GM23338 (cell line): ENCODE data around the gene STRBP. TPM values are rescaled to one million over a fixed set of nuclear protein-coding genes. Genes with fewer than 3 reads are reported as not detected.

Experiments used
- ATAC-seq: fragments of 200-7000 bp; cut with Tn5 transposase; 3 replicates; pipeline ENCODE4 v1.9.1; 2020
- DNase-seq: peaks from one replicate; pipeline ENCODE4 v3.0.0-alpha.2; 2015; ENCODE audit warnings: low spot score
- H2AFZ ChIP-seq: fragments of 200-600 bp; sonication (generic); 2 replicates; pipeline ENCODE4 v1.8.0; 2016; ENCODE audit warnings: antibody characterized with exemption, mild to moderate bottlenecking, moderate library complexity
- H3F3A ChIP-seq: fragments of 200-600 bp; sonication (generic); replicated peaks from 2 replicates; pipeline ENCODE4 v1.8.0; 2017; ENCODE audit warnings: antibody characterized with exemption, mixed run types, low read depth
- H3K27ac ChIP-seq: fragments of 200-600 bp; sonication (generic); 2 replicates; pipeline ENCODE4 v1.6.1; 2016; ENCODE audit warnings: low read depth
- H3K27me3 ChIP-seq: fragments of 200-600 bp; sonication (generic); 2 replicates; pipeline ENCODE4 v1.8.0; 2016; ENCODE audit warnings: mild to moderate bottlenecking, mixed run types, moderate library complexity; ENCODE audit not compliant: insufficient read depth
- H3K36me3 ChIP-seq: fragments of 200-600 bp; sonication (generic); 2 replicates; pipeline ENCODE4 v1.8.0; 2016; ENCODE audit warnings: mild to moderate bottlenecking; ENCODE audit not compliant: insufficient read depth
- H3K4me1 ChIP-seq: fragments of 200-600 bp; sonication (generic); 2 replicates; pipeline ENCODE4 v1.8.0; 2016; ENCODE audit warnings: mild to moderate bottlenecking, moderate library complexity; ENCODE audit not compliant: insufficient read depth
- H3K4me2 ChIP-seq: fragments of 200-600 bp; sonication (generic); 2 replicates; pipeline ENCODE4 v1.7.1; 2017; ENCODE audit warnings: mixed run types
- H3K4me3 ChIP-seq: fragments of 200-600 bp; sonication (generic); 2 replicates; pipeline ENCODE4 v1.6.1; 2016; ENCODE audit warnings: mixed run types
- H3K79me2 ChIP-seq: fragments of 200-600 bp; sonication (generic); replicated peaks from 2 replicates; pipeline ENCODE4 v1.8.0; 2017; ENCODE audit warnings: mild to moderate bottlenecking; ENCODE audit not compliant: insufficient read depth
- H3K9me2 ChIP-seq: fragments of 200-600 bp; sonication (generic); 2 replicates; pipeline ENCODE4 v1.8.0; 2017; ENCODE audit not compliant: insufficient read depth
- H4K20me1 ChIP-seq: fragments of 200-600 bp; sonication (generic); replicated peaks from 2 replicates; pipeline ENCODE4 v1.8.0; 2017; ENCODE audit warnings: mild to moderate bottlenecking; ENCODE audit not compliant: insufficient read depth
- H3K27ac Mint-ChIP-seq: 2 replicates; pipeline ENCODE4 v1.8.0; 2020; ENCODE audit warnings: inconsistent platforms, mild to moderate bottlenecking, moderate library complexity, mixed read lengths
- H3K27me3 Mint-ChIP-seq: 3 replicates; pipeline ENCODE4 v1.8.0; 2022; ENCODE audit warnings: low read depth, mild to moderate bottlenecking, moderate library complexity, mixed read lengths, inconsistent platforms; ENCODE audit not compliant: insufficient read depth, poor library complexity
- H3K36me3 Mint-ChIP-seq: 3 replicates; pipeline ENCODE4 v1.8.0; 2021; ENCODE audit warnings: low read depth, mild to moderate bottlenecking, inconsistent platforms, moderate library complexity, mixed read lengths
- H3K4me1 Mint-ChIP-seq: 3 replicates; pipeline ENCODE4 v1.8.0; 2020; ENCODE audit warnings: mild to moderate bottlenecking, inconsistent platforms, mixed read lengths
- H3K4me3 Mint-ChIP-seq: 3 replicates; pipeline ENCODE4 v1.8.0; 2021; ENCODE audit warnings: moderate library complexity, mild to moderate bottlenecking, inconsistent platforms, mixed read lengths
- H3K9me3 Mint-ChIP-seq: 3 replicates; pipeline ENCODE4 v1.8.0; 2020; ENCODE audit warnings: moderate library complexity, mild to moderate bottlenecking, inconsistent platforms, mixed read lengths
- CREB1 ChIP-seq: fragments of 250-450 bp; sonication (Bioruptor Pico); IDR thresholded peaks from 2 replicates; pipeline ENCODE4 v1.5.0; 2020; ENCODE audit warnings: low read depth, mild to moderate bottlenecking, moderate library complexity
- CTCF ChIP-seq, 2 experiments: fragments of 200-600 bp in 1 of 2; sonication (generic) in 1 of 2; conservative IDR thresholded peaks; 2 replicates each; pipeline versions ENCODE4 v1.5.1 to v1.6.1; 2016 to 2017; ENCODE audit warnings: antibody characterized with exemption in 2 of 2, low read depth in 2 of 2, mild to moderate bottlenecking in 2 of 2, moderate library complexity in 1 of 2
- ETS1 ChIP-seq: IDR thresholded peaks from 2 replicates; pipeline ENCODE4 v1.6.1; 2016; ENCODE audit warnings: antibody characterized with exemption
- EZH2 ChIP-seq: fragments of 200-600 bp; sonication (generic); IDR thresholded peaks from one replicate; pipeline ENCODE4 v1.8.0; 2017; ENCODE audit warnings: antibody characterized with exemption, mild to moderate bottlenecking, low read depth; ENCODE audit not compliant: unreplicated experiment
- JUNB ChIP-seq: IDR thresholded peaks from one replicate; pipeline ENCODE4 v1.6.1; 2016; ENCODE audit warnings: antibody characterized with exemption; ENCODE audit not compliant: unreplicated experiment
- POLR2AphosphoS5 ChIP-seq: IDR thresholded peaks from 2 replicates; pipeline ENCODE4 v1.6.1; 2016; ENCODE audit warnings: antibody characterized with exemption, low read depth
- ZNF114 ChIP-seq: fragments of 250-450 bp; sonication (Bioruptor Pico); IDR thresholded peaks from 2 replicates; pipeline ENCODE4 v1.5.0; 2020; ENCODE audit warnings: mild to moderate bottlenecking, moderate library complexity
- ZNF331 ChIP-seq: fragments of 250-450 bp; sonication (Bioruptor Pico); IDR thresholded peaks from 2 replicates; pipeline ENCODE4 v1.5.0; 2020; ENCODE audit warnings: low read depth, mild to moderate bottlenecking, moderate library complexity
- polyA plus RNA-seq: library from polyadenylated mRNA; unstranded; fragments of >200 nt; fragmentation: Nextera tagmentation; extraction: Ambion mirVana; gene quantifications from 2 replicates; pipeline ENCODE4 v1.2.1, GENCODE V29; 2016
- total RNA-seq: library from RNA; depleted of rRNA; stranded (reverse); fragments of >200 nt; shearing (Covaris generic); gene quantifications from 2 replicates; pipeline ENCODE4 v1.2.3, GENCODE V29; 2014

The STRBP gene
- total and polyA plus RNA-seq, 2 experiments from 2014 or later = 80.5 to 116 TPM

- no peak overlapping the region for H3K27ac Mint-ChIP-seq
- peaks cover 13% of the 10 kb centered on the region; the same call in 2 of the 3 replicates for H3K36me3 Mint-ChIP-seq
- peaks cover 10% of the 10 kb centered on the region; the same call in 1 of the 2 replicates for H3K36me3 ChIP-seq
- H3F3A ChIP-seq = no peaks in the 10 kb centered on the region
- ATAC-seq = no peak
- H3K79me2 ChIP-seq = no peaks in the 10 kb centered on the region
- H3K4me2 ChIP-seq = no peak overlapping the region
- H3K4me3 ChIP-seq = no peak overlapping the region
- H3K9me3 Mint-ChIP-seq = no peaks in the 10 kb centered on the region
- H3K27me3 Mint-ChIP-seq = no peaks in the 10 kb centered on the region
- no peaks in the 10 kb centered on the region for H3K4me1 ChIP-seq
- TF ChIP-seq ETS1 = no peak
- TF ChIP-seq ZNF331 (CRISPR knock-in tag) = no peak
- TF ChIP-seq JUNB = no peak
- no peaks in the 10 kb centered on the region; the same call in 1 of the 2 replicates for H4K20me1 ChIP-seq
- H3K4me1 Mint-ChIP-seq = peaks cover 3% of the 10 kb centered on the region; the same call in 1 of the 3 replicates
- DNase-seq = no peak
- no peaks in the 10 kb centered on the region for H3K9me2 ChIP-seq
- no peak overlapping the region for H2AFZ ChIP-seq
- H3K27ac ChIP-seq = no peak overlapping the region
- H3K27me3 ChIP-seq = no peaks in the 10 kb centered on the region
- no peak overlapping the region for H3K4me3 Mint-ChIP-seq
Observed at GRCh38 chr9:123132696-123133095, 135.7 kb downstream of the STRBP start.

- H3K27me3 ChIP-seq = no peaks in the 10 kb centered on the region
- H3K4me3 Mint-ChIP-seq = no peak overlapping the region
- H3K4me1 ChIP-seq = no peaks in the 10 kb centered on the region
- no peaks in the 10 kb centered on the region for H3K27me3 Mint-ChIP-seq
- no peaks in the 10 kb centered on the region for H3K9me3 Mint-ChIP-seq
- no peaks in the 10 kb centered on the region for H3K79me2 ChIP-seq
- TF ChIP-seq CTCF (conservative IDR thresholded peaks at IDR 0.05; ENCODE audit: low read depth in 2 of 2) (no peak), ZNF114 (CRISPR knock-in tag) (no peak), POLR2AphosphoS5 (no peak), CREB1 (CRISPR knock-in tag) (no peak), JUNB (no peak), EZH2 (no peak)
- no peak for ATAC-seq
- no peaks in the 10 kb centered on the region for H3K9me2 ChIP-seq
- peaks cover 10% of the 10 kb centered on the region; the same call in 1 of the 2 replicates for H3K36me3 ChIP-seq
- no peaks in the 10 kb centered on the region; the same call in 1 of the 2 replicates for H4K20me1 ChIP-seq
- peaks cover 2% of the 10 kb centered on the region; the same call in 1 of the 3 replicates for H3K4me1 Mint-ChIP-seq
- H3K4me3 ChIP-seq = no peak overlapping the region
- H3K36me3 Mint-ChIP-seq = peaks cover 19% of the 10 kb centered on the region; the same call in 2 of the 3 replicates
- H2AFZ ChIP-seq = no peak overlapping the region
- H3K27ac Mint-ChIP-seq = no peak overlapping the region
- no peaks in the 10 kb centered on the region for H3F3A ChIP-seq
- no peak overlapping the region for H3K27ac ChIP-seq
- no peak for DNase-seq
- no peak overlapping the region for H3K4me2 ChIP-seq
Observed at GRCh38 chr9:123131993-123132392, 136.4 kb downstream of the STRBP start.
